ENCODE measurements around the gene SRP14. TPM values are rescaled to one million over a fixed set of nuclear protein-coding genes. Genes with fewer than 3 reads are reported as not detected.

Gene SRP14
- total and polyA plus RNA-seq, 9 of the 15 experiments (the other 6 are each of a cell fraction or from before 2014, with no cell fraction given) = 161 to 1,097 (median 402) TPM

DNA sequence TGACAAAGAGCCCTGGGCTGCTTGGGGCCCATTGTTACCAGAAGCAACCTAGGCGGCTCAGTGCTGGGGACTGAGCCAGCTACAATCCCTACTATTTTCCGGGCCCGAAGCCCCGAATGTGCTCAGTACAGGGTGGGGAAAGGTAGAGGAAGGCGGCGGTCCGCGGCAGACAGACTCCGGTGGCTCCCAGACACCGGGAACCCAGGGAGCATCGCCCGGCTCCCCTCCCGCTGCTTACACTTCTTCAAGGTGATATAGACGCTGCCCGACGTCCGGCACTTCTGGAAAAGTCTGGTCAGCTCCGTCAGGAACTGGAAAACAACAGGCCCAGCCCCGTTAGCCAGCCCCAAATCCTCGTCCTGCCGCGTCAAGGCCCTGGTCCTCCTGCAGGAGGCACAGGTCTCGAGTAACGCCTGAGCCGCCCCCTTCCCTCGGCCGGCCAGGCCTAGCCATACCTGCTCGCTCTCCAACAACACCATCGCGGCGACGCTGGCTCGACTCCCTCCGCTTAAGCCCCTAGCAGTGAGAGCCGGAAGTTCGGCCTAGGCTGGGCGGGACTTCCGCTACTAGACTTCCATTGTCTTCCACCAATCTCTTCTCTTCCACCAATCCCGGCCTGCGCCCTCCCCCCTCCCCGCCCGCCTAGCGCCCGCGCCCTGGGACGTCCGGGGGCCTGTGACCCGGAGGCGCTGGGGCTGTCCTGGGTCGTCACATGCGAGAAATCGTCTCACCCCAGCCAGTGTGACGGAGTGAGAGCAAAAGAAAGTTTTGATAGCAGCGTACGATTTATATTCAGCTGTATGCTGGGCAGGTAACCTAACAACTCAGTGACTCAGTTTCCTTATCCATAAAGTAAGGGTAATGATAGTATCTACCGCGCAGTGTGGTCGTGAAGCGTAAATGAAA lies at the start of gene SRP14 (continued):
- TF ChIP-seq, protein P1, sequence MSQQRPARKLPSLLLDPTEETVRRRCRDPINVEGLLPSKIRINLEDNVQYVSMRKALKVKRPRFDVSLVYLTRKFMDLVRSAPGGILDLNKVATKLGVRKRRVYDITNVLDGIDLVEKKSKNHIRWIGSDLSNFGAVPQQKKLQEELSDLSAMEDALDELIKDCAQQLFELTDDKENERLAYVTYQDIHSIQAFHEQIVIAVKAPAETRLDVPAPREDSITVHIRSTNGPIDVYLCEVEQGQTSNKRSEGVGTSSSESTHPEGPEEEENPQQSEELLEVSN (IDR thresholded peaks at IDR 0.05; ENCODE audit: borderline replicate concordance in 1 of 2, extremely low read depth in 1 of 2, insufficient read depth in 1 of 2, insufficient read length in 1 of 2, low read depth in 1 of 2, low read length in 1 of 2, poor library complexity in 1 of 2, severe bottlenecking in 1 of 2) = peak; percentile 22 to 25
- no peak for TF ChIP-seq ZNF408 (CRISPR knock-in tag; IDR thresholded peaks at IDR 0.05; ENCODE audit: low read depth)
- TF ChIP-seq, protein P2, sequence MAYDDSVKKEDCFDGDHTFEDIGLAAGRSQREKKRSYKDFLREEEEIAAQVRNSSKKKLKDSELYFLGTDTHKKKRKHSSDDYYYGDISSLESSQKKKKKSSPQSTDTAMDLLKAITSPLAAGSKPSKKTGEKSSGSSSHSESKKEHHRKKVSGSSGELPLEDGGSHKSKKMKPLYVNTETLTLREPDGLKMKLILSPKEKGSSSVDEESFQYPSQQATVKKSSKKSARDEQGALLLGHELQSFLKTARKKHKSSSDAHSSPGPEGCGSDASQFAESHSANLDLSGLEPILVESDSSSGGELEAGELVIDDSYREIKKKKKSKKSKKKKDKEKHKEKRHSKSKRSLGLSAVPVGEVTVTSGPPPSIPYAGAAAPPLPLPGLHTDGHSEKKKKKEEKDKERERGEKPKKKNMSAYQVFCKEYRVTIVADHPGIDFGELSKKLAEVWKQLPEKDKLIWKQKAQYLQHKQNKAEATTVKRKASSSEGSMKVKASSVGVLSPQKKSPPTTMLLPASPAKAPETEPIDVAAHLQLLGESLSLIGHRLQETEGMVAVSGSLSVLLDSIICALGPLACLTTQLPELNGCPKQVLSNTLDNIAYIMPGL (CRISPR knock-in tag; IDR thresholded peaks at IDR 0.05) = 0 out of 2 replicates have a peak, but pooled peaks have one; percentile 52
- TF ChIP-seq CBFA2T3 (IDR thresholded peaks at IDR 0.05) = no peak
- no peak for TF ChIP-seq ZNF121 (CRISPR knock-in tag; conservative IDR thresholded peaks at IDR 0.05)
- no peak for TF ChIP-seq ZNF133 (CRISPR knock-in tag; IDR thresholded peaks at IDR 0.05)
- peak; percentile 50; the same call in 1 of the 2 replicates for TF ChIP-seq ELF2 (CRISPR knock-in tag; IDR thresholded peaks at IDR 0.05)
- TF ChIP-seq ZNF347 (CRISPR knock-in tag; IDR thresholded peaks at IDR 0.05; ENCODE audit: low read depth) = no peak
- TF ChIP-seq ZKSCAN8 (CRISPR knock-in tag; IDR thresholded peaks at IDR 0.05) = no peak
- TF ChIP-seq HMGN3 (IDR thresholded peaks at IDR 0.05; ENCODE audit: borderline replicate concordance, extremely low read depth, insufficient read length, low read depth, low read length) = peak; percentile 58
- TF ChIP-seq ZNF232 (CRISPR knock-in tag; IDR thresholded peaks at IDR 0.05) = peak; percentile 49; the same call in 1 of the 2 replicates
- TF ChIP-seq IFI16 (CRISPR knock-in tag; IDR thresholded peaks at IDR 0.05) = no peak
- no peak for TF ChIP-seq MCM2 (IDR thresholded peaks at IDR 0.05; ENCODE audit: low read depth)
- TF ChIP-seq ATF7 (IDR thresholded peaks at IDR 0.05) = peak; percentile 39
- no peak for TF ChIP-seq ZNF212 (CRISPR knock-in tag; IDR thresholded peaks at IDR 0.05)
- TF ChIP-seq SPI1 (IDR thresholded peaks at IDR 0.05; ENCODE audit: borderline replicate concordance, low read depth, low read length) = 0 out of 2 replicates have a peak, but pooled peaks have one; percentile 21
- TF ChIP-seq, protein P3, sequence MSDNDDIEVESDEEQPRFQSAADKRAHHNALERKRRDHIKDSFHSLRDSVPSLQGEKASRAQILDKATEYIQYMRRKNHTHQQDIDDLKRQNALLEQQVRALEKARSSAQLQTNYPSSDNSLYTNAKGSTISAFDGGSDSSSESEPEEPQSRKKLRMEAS (CRISPR knock-in tag; IDR thresholded peaks at IDR 0.05) = no peak; the same call in 1 of the 2 replicates
- TF ChIP-seq CHD2 (IDR thresholded peaks at IDR 0.05; ENCODE audit: low read depth, low read length) = peak; percentile 39; the same call in 1 of the 2 replicates
- no peak for TF ChIP-seq LEF1 (IDR thresholded peaks at IDR 0.05)
- no peak for TF ChIP-seq KAT2B (IDR thresholded peaks at IDR 0.05; ENCODE audit: low read depth, low read length)
- TF ChIP-seq HNRNPUL1 (IDR thresholded peaks at IDR 0.05; ENCODE audit: low read length) = no peak
- TF ChIP-seq MYNN (IDR thresholded peaks at IDR 0.05) = no peak
- TF ChIP-seq MYNN (CRISPR knock-in tag; IDR thresholded peaks at IDR 0.05) = no peak
- TF ChIP-seq, protein P4, sequence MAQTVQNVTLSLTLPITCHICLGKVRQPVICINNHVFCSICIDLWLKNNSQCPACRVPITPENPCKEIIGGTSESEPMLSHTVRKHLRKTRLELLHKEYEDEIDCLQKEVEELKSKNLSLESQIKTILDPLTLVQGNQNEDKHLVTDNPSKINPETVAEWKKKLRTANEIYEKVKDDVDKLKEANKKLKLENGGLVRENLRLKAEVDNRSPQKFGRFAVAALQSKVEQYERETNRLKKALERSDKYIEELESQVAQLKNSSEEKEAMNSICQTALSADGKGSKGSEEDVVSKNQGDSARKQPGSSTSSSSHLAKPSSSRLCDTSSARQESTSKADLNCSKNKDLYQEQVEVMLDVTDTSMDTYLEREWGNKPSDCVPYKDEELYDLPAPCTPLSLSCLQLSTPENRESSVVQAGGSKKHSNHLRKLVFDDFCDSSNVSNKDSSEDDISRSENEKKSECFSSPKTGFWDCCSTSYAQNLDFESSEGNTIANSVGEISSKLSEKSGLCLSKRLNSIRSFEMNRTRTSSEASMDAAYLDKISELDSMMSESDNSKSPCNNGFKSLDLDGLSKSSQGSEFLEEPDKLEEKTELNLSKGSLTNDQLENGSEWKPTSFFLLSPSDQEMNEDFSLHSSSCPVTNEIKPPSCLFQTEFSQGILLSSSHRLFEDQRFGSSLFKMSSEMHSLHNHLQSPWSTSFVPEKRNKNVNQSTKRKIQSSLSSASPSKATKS (CRISPR knock-in tag; IDR thresholded peaks at IDR 0.05) = no peak

Measured in K562 (cell line).